ENCODE measurements around the gene HTT.

HTT gene

DNA sequence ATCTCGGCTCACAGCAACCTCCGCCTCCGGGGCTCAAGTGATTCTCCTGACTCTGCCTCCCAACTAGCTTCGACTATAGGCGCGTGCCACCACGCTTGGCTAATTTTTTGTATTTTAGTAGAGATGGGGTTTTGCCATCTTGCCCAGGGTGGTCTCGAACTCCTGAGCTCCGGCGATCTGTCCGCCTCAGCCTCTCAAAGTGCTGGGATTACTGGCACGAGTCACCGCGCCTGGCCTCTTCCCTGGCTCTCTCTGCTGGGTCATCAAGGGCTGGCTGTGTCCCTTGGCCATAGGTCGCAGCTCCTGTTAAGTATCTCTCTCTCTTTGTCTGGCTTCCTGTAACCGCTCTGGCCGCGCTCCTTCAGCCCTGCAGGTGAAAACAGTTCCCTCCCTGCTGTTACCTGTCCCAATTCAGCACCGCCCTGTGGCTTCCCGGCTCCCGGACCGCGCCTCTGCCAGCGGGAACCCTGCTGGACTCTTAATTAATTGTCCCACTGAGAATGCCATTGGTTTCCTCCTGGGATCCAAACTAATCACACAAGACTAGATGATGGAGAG is 217.0 kb downstream of the HTT start:
- TF ChIP-seq, protein P1, sequence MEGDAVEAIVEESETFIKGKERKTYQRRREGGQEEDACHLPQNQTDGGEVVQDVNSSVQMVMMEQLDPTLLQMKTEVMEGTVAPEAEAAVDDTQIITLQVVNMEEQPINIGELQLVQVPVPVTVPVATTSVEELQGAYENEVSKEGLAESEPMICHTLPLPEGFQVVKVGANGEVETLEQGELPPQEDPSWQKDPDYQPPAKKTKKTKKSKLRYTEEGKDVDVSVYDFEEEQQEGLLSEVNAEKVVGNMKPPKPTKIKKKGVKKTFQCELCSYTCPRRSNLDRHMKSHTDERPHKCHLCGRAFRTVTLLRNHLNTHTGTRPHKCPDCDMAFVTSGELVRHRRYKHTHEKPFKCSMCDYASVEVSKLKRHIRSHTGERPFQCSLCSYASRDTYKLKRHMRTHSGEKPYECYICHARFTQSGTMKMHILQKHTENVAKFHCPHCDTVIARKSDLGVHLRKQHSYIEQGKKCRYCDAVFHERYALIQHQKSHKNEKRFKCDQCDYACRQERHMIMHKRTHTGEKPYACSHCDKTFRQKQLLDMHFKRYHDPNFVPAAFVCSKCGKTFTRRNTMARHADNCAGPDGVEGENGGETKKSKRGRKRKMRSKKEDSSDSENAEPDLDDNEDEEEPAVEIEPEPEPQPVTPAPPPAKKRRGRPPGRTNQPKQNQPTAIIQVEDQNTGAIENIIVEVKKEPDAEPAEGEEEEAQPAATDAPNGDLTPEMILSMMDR (IDR thresholded peaks at IDR 0.05), result no peak

DNA sequence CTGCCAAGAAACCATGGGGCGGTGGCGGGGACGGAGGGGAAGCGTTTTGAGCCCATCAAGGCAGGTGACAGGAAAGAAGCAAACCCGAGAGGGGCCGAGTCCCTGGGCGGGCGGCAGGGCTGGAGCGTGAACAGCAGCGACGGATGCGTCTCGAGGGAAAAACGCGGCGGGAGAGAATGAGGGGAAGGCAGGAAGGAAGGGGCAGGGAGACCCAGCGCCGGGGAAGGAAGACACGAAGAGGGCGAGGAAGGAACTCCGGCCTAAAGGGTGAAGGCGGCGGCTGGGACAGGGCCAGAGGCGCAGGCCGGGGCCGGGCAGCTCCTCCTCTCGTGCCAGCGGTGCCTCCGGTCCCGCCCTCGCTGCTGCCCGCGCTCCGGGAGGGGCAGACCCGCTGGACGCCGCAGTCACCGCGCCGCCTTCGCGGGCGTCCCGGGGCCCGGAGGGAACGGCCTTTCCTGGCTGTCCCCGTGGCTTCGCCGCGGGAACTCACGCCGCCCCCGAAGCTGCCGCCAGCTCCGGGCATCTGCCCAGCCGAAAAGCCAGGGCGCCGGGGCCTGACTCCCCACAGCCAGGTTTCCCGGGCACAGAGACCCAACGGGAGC is 217.6 kb downstream of the HTT start:
- TF ChIP-seq, protein P1 (IDR thresholded peaks at IDR 0.05), result no peak

DNA sequence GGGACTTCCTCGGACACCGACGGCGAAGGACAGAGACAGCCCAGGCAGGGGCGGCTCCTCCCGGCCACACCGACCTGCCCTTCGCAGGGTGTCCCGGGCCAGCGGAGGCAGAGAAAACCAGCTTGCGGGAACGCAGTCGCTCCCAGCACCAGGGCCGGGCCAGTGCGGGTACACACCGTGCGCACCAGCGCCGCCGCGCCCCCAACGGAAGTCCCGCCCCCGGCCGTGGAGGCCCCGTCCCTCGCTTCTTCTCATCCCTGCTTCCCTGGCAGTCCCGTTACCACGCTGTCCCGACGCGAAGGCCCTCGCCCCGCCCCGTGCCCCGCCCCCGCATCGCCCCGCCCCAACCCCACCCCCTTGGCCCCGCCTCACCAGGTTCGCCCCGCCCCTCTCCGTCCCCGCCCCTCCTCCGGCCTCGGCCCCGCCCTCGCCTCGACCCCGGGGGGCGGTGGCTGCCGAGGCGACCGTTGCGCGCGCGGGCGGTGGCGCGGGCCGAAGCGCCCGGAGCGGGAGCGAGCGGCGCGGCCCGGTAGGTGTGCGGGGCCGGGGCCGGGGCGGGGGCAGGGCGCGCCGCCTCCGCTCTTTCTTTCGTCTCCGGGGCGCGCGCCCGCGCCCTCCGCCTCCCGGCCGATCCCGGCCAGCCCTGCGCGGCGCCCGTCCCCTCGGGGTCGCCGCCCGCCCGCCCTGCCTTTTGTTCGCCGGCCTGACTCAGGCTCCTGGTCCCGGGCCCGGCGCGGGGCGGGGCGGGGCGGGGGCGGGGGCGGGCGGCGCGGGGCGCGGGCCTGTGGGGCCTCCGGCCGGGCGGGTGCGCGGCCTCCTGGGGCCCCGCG is 218.3 kb downstream of the HTT start, which contains the start of gene RGS12:
Gene RGS12, plus strand, starts transcription at position 451 of the 830 bp plus-strand sequence. CDS start 23,150 bp downstream, outside the sequence.
- TF ChIP-seq, protein P1 (IDR thresholded peaks at IDR 0.05), result no peak

Data from LNCAP (cell line).